GM18909 (cell line): ENCODE results near the gene PTBP3.
"Not testable (repeated sequence)": the region's sequence is repeated elsewhere in the genome, so short reads cannot be mapped to it uniquely, and the experiment has no call there.

Experiments
- ATAC-seq: cut with Tn5 transposase; IDR thresholded peaks from one replicate; pipeline ENCODE4 v1.9.1; 2021; ENCODE audit warnings: mild to moderate bottlenecking; ENCODE audit not compliant: unreplicated experiment, poor library complexity

The PTBP3 gene, protein sequence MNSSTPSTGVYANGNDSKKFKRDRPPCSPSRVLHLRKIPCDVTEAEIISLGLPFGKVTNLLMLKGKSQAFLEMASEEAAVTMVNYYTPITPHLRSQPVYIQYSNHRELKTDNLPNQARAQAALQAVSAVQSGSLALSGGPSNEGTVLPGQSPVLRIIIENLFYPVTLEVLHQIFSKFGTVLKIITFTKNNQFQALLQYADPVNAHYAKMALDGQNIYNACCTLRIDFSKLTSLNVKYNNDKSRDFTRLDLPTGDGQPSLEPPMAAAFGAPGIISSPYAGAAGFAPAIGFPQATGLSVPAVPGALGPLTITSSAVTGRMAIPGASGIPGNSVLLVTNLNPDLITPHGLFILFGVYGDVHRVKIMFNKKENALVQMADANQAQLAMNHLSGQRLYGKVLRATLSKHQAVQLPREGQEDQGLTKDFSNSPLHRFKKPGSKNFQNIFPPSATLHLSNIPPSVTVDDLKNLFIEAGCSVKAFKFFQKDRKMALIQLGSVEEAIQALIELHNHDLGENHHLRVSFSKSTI

DNA sequence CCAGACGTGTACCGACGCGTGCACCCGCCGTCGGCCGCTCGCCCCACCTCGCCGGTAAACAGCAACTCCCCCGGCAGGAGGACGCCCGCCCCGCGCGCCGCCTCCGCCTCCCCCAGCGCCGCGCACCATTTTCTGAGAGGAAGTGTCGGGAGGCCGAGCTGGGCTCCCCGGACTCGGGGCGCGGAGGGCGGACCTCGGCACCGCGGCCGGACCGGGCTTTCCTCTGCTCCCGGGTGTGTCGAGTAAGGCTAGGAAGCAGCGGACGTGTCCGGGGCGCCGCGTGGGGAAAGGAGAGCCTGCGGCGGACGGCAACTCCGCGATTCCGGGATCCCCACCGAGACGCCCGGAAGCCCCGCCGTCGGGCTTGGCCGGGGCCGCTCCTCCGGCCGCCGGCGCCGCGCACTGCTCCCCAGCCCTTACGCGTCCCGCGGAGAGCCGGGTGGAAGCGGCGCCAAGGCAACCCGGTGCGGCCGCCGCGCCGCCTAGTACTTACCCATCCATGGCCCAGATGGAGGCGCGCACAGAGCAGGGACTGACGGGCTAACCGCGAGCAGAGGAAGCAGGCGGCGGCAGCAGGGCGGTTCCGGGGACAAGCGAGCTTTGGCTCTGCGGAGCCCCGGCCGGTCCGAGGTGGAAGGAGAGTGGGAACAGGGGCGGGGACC, at the start of gene PTBP3:
Gene PTBP3 (minus strand): TSS at position 643 of the 662 bp plus-strand sequence. CDS start 35,754 bp downstream, outside the sequence.
- peak; percentile 64 for ATAC-seq

DNA sequence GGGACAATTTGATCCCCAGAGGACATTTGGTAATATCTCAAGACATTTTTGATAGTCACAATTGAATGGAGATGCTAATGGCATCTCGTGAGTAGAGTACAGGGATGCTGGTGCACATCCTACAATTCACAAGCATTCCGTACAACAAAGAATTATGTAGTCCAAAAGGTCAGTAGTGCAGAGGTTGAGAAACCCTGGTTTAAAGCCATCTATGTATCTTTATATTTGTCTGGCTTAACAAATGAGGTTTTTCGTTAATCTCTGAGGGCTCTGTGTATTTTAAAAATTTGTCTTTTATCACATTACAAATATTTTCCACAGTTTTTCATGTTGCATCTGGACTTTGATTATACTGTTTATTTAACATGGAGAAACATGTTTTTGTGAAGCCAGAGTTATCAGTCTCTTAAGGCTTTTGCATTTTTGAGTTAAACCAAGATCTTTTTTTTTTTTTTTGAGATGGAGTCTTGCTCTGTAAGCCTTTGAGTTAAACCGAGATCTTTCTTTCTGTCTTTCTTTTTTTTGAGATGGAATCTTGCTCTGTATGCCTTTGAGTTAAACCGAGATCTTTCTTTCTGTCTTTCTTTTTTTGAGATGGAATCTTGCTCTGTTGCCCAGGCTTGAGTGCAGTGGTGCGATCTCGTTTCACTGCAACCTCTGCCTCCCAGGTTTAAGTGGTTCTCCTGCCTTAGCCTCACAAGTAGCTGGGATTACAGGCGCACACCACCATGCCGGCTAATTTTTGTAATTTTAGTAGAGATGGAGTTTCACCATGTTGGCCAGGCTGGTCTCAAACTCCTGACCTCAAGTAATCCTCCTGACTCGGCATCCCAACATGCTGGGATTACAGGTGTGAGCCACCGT, 49.3 kb upstream of the PTBP3 start:
- no peak for ATAC-seq

DNA sequence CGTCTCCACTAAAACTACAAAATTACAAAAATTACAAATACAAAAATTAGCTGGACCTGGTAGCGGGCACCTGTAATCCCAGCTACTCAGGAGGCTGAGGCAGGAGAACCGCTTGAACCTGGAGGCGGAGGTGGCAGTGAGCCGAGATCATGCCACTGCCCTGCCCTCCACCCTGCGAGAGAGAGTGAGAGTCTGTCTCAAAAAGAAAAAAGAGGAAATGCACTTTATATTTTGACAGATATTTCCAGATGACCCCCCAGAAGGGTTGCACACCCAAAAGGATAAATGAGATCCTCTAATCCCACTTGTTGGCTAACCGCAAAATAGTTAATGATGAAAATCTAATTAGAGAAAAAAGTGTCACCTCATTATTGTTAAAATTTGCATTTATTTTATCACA, 48.6 kb upstream of the PTBP3 start:
- no peak for ATAC-seq

DNA sequence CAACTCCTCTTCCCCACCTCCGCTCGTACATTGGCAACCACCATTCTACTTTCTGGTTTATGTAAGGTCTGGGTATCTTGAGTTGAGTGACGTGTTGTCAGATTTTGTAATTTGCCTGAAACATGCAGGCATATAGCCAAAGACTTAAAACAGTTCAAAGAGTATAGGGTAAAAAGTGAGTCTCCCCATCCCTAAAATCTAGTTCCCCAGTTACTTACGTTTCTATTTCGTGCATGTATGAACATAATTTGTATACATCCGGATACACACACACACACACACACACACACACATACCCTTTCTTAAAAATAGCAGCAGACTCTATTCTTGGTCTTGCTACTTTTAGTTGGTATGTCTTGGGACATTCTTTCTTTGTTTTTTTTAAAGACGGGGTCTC, 47.4 kb upstream of the PTBP3 start:
- ATAC-seq: no peak

DNA sequence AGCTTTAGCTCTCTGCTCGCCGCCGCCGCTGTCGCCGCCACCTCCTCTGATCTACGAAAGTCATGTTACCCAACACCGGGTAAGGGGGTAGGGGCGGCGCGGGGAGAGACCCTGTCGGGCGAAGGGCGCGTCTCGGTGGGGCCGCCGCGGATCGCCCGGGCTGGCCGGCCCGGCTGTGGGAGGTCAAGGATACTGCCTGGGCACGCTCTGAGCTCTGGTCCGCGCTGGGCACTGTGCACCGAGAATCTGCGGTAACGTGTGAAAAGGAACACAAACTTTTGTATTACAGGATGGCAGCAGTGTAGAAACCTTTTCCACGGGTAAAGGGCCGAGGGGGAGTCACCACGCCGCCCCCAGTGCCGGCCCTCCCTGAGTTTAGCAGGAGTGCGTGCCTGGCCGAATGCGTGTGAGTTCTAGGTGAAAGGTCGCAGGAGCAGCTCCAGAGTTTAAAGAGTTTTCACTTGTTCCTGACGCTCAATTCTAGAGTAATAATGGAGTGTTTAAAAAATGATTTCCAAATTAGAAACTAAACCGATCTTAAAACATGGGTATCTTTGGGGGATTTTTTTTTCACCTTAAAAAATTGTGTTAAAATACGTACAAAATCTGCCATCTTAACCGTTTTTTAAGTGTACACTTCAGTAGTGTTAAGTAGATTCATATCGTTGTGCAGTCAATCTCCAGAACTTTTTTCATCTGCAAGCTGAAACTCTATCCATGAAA, 46.8 kb upstream of the PTBP3 start, which contains the start of gene HSDL2:
Gene HSDL2 (plus strand): TSS at position 7 of the 723 bp plus-strand sequence. CDS start 56 bp downstream, at position 63.
- peak; percentile 23 for ATAC-seq

DNA sequence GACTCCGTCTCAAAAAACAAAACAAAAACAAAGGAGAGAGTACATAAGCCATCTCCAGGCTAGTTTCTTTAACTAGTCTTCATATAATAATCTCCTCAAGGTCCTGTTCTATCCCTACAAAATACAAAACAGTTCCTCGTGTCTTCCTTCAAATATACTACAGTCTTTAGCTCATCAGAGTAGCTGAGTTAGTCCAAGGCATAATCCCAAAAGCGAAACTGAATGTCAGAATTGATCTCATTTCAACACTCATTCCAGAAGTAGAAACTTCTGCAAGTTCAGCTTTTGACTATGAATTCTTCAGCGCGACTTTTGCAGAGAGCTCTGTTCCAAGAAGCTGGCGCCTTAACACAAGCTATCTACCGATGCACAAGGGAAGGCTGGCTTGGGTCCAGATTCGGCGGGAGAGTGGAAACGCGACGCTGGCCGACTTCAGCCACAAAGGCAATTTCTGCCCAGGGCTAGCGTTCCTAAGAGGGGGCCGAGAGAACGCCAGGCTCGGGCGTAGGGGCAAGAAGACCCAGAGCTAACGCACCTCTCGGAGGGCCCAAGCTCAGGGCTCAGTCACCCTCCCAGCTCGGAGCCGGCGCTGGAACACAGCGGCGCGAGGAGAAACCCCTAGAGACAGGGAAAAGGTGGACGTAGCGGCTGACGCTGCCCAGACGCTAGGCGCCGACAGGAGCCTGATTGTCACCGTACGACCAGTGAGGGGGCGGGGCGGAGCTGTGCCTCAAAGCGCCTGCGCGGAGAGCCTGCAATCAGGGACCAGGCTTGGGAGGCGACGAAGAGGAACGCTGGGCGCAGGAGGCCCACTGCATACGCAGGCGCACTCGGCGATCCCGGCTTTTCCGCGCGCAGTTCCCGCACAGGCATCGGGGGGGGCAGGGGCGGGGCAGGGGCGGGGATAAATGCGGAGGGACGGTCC, 46.0 kb upstream of the PTBP3 start:
- ATAC-seq: peak; percentile 82

DNA sequence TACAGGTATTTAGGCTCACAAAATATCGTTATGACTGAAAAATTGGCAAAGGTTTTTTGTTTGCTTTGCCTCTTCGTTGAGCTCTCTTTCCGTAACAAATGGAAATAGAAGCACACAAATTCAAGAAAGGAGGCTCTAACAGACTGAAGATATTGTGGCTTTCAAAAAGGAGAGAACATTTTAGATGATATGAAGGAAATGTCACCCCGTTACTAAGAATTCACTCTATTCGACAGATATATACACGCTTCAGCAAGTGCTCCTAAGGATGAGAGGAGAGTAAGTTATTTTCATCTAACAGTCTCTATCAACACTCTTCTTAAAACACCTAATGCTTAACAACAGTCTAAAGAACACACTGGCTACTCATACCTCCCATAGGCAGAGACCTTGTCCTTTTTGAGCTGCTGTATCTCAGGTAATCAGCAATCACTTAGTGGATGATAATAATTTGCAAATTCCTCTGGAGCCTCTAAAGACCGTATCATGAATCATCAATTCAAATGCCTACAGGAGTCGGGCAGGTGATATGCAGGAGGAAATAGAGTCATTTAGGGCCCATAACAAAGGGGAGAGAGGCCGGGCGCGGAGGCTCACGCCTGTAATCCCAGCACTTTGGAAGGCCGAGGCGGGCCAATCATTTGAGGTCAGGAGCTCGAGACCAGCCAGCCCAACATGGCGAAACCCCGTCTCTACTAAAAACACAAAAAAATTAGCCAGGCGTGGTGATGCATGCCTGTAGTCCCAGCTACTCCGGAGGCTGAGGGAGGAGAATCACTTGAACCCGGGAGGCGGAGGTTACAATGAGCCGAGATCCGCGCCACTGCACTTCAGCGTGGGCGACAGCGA, 45.1 kb upstream of the PTBP3 start:
- peak; percentile 16 for ATAC-seq

DNA sequence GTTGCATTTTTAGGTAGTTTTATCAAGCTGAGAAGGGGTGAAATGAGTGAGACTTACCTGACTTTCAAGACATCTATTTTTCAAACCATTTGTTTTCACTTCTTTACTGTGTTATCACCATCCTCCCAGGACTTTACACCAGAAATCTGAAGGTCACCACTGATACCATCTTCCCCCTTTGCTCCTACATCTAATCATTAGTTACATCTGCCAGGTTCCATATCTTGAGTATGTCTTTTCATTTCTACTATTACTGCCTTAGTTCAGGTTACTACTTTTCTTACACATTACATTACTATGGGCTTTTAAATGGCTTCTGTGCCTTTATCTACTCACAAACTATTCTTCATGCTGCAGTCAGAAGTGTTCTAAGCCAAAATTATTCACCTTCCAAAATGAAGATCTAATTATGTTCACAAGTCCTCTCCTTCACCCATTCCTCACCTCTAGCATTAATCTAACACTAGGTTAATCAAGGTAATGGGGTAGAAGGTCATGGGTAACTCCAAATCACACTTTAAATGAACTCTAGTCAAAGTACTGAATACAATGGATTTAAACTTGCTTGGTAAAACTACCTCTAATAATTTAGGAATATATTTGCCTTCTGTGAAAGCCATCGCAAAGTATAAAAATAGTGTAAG, 44.4 kb upstream of the PTBP3 start:
- no peak for ATAC-seq

DNA sequence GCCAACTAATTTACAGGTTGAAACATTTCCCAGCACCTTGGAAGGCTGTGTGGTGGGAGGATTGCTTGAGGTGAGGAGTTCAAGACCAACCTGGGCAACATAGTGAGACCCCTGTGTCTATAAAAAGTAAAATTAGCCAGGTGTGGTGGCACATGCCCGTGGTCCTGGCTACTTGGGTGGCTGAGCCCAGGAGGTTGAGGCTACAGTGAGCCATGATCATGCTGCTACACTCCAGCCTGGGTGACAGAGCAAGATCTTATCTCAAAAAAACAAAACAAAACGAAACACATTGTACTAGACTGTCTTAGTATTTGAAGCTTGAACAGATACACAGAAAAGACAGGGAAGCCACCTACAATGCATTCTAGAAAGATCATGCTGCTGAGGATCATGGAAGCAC, 43.7 kb upstream of the PTBP3 start:
- ATAC-seq: no peak

DNA sequence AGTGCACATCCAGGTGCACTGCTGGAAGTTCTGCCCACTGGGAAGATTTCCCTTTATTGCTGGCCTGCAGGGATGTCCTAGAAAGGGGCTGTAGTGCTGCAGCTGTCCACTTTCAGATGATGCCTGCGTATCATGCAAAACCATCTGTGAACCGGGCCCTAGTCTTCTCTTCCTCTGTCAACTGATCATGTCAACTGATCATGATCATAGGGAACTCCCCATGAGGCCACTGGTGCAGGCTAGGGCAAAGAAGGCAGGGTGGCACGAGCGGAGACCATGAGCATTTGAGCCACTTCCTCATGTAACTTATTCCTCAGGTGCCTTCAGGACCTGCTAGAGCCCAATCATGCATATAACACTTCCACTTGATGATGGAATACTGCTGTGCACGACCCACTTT, 41.9 kb upstream of the PTBP3 start:
- no peak for ATAC-seq

DNA sequence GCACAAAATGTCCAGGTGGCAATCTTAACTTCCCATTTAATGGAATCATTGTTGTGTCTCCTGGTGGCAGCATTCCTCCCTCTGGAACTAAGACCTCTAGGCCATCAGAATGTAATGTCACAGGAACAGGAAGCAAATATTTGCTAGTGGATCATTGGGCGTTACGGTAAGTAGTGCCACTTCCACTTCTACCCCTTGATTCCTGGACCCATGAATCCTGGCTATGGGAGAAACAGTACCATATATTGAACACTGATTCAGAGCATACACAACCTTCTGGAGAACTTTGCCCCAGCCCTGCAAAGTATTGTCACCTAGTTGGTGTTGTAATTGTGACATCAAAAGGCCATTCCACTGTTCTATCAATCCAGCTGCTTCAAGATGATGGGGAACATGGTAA, 40.8 kb upstream of the PTBP3 start:
- ATAC-seq: not testable (repeated sequence)

DNA sequence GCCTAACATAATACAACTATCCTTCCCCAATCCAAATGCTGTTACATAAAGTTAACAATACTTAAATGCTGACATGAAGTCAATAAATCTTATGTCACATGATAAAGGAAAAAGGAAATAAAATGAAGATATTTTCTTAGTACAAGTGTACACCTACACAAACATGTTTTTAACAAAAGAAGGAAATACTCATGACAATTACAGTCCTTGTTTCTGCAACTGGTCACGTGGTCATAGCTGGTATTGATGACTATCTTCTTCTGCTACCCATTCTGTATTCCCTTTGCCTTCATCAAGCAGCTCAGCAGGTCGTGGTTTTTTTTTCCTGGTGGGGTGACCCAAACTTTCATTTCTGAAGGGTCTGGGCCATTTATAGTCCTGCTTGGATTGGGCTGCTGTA, 40.2 kb upstream of the PTBP3 start:
- not testable (repeated sequence) for ATAC-seq

DNA sequence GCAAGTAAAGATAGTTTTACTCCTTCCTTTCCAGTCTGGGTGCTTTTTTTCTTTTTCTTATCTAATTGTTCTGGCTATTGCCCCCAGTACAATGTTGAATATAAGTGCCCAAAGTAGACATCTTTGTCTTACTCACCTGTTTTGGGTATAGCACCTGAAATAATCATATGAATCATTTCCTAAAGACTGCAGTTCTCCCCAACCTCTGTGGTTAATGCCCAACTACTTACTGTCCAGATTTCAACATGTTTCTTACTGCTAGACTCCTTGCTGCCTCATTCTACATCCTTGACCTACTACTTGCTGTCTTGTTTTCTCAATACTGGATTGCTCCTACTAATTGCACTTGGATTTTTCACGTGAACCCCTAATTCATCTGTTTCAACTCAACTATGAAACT, 37.6 kb upstream of the PTBP3 start:
- no peak for ATAC-seq

DNA sequence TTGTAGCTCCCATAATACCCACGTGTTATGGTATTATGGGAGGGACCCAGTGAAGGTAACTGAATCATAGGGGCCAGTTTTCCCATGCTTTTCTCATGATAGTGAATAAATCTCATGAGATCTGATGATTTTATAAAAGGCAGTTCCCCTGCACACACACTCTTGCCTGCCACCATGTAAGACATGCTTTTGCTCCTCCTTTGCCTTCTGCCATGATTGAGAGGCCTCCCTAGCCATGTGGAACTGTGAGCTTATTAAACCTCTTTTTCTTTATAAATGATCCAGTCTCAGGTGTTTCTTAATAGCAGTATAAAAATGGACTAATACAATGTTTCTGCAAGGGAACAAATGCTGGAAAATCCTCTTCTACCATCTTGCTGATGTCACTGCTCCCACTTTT, 36.4 kb upstream of the PTBP3 start:
- no peak for ATAC-seq

DNA sequence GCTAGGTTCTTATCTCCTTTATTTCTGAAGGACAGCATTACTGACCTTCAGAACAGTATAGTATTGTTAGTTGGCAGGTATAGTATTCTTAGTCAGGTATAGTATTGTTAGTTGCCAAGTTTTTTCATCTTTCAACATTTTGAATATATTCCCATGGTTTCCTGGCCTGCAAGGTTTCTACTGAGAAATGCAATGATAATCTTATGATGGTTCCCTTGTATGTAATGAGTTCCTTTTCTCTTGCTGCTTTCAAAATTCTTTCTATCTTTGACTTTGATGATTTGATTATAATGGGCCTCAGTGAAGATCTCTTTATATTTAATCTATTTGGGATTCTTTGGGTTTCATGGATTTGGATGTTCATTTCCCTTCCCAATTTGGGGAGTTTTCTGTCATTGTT, 34.0 kb upstream of the PTBP3 start:
- no peak for ATAC-seq

DNA sequence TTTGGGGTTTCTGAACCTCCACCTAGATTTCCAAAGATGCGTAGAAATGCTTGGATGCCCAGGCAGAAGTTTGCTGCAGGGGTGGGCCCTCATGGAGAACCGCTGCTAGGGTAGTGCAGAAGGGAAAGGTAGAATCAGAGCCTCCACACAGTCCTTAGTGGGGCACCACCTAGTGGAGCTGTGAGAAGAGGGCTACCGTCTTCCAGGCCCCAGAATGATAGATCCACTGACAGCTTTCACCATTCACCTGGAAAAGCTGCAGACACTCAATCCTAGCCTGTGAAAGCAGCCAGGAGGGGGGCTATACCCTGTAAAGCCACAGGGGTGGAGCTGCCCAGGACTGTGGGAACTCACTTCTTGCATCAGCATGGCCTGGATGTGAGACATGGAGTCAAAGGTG, 33.2 kb upstream of the PTBP3 start:
- ATAC-seq: no peak

DNA sequence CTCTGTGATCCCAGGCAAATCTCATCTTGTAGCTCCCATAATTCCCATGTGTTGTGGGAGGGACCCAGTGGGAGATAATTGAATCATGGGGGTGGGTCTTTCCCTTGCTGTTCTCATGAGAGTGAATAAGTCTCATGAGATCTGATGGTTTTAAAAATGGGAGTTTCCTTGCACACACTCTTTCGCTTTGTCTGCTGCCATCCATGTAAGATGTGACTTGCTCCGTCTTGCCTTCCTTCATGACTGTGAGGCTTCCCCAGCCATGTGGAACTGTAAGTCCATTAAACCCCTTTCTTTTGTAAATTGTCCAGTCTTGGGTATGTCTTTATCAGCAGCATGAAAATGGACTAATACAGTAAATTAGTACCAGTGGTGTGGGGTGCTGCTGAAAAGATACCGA, 31.8 kb upstream of the PTBP3 start:
- not testable (repeated sequence) for ATAC-seq
